HepG2 (cell line): ENCODE data around the gene NUP93. TPM values are rescaled to one million over a fixed set of nuclear protein-coding genes. Genes with fewer than 3 reads are reported as not detected.

Experiments
- ATAC-seq: fragments of 200-7000 bp; cut with Tn5 transposase; 3 replicates; pipeline ENCODE4 v1.9.1; 2020; ENCODE audit warnings: mild to moderate bottlenecking, moderate library complexity
- BruUV-seq: library from RNA; stranded (reverse); fragments of 400-500 nt; replicated peaks from 2 replicates; lab custom pipeline; 2021; lab: Mats Ljungman, UMichigan
- CTCF ChIA-PET: fragments of 300-600 bp; formaldehyde crosslinking; extraction: SDS; loops from one replicate; lab custom pipeline; 2021; ENCODE audit warnings: low total read pairs, inconsistent platforms, low intra/inter-chr PET ratio; lab: Yijun Ruan, JAX
- POLR2A ChIA-PET: fragments of 350-600 bp; sonication (Branson Sonifier 250); formaldehyde crosslinking; loops from one replicate; lab custom pipeline; 2020; ENCODE audit warnings: antibody characterized with exemption, inconsistent platforms; lab: Yijun Ruan, JAX
- DNase-seq: peaks from one replicate; pipeline ENCODE4 v3.0.0-alpha.2; 2015; ENCODE audit warnings: low spot score
- FAIRE-seq: peaks from 3 replicates; lab custom pipeline; 2011; peaks lifted over from hg19 to GRCh38; lab: Jason Lieb, UNC
- H2AFZ ChIP-seq: one replicate; pipeline ENCODE4 v1.6.1; 2011; ENCODE audit warnings: low read length, inconsistent platforms
- H3K27ac ChIP-seq: fragments of 300-600 bp; 3 replicates; pipeline ENCODE4 v1.8.0; 2011; ENCODE audit warnings: mixed run types, mild to moderate bottlenecking, mixed read lengths, low read length, inconsistent platforms; ENCODE audit not compliant: insufficient read depth; ENCODE audit errors: extremely low read length
- H3K27me3 ChIP-seq, 2 experiments: fragments of 200-600 bp in 1 of 2; 2 replicates in 1 of 2; 3 replicates in 1 of 2; pipeline versions ENCODE4 v1.6.0 to v1.8.0; 2011; ENCODE audit warnings: low read length in 2 of 2, mild to moderate bottlenecking in 2 of 2, moderate library complexity in 2 of 2, inconsistent platforms in 1 of 2; ENCODE audit not compliant: insufficient read depth in 2 of 2, control insufficient read depth in 1 of 2
- H3K36me3 ChIP-seq, 2 experiments: fragments of 200-600 bp in 1 of 2; replicated peaks in 1 of 2; 2 replicates in 1 of 2; 3 replicates in 1 of 2; pipeline versions ENCODE4 v1.5.1 to v1.8.0; 2011; ENCODE audit warnings: low read length in 2 of 2, inconsistent platforms in 1 of 2; ENCODE audit not compliant: insufficient read depth in 2 of 2, control insufficient read depth in 1 of 2
- H3K4me1 ChIP-seq: 2 replicates; pipeline ENCODE4 v1.5.1; 2012; ENCODE audit warnings: low read length, inconsistent platforms; ENCODE audit not compliant: insufficient read depth
- H3K4me2 ChIP-seq: 2 replicates; pipeline ENCODE4 v1.6.0; 2011; ENCODE audit warnings: low read depth, low read length, inconsistent platforms
- H3K4me3 ChIP-seq, 3 experiments: fragments of 200-600 bp in 1 of 3; sonication (generic), shearing (Covaris generic) in 1 of 3; replicated peaks in 1 of 3; 2 replicates each; pipeline ENCODE4 v1.5.1; 2011 to 2016; ENCODE audit warnings: low read length in 3 of 3, inconsistent platforms in 2 of 3, low read depth in 2 of 3, mild to moderate bottlenecking in 2 of 3, control low read depth in 1 of 3, mixed read lengths in 1 of 3; ENCODE audit not compliant: insufficient read depth in 1 of 3
- H3K79me2 ChIP-seq: one replicate; pipeline ENCODE4 v1.6.1; 2011; ENCODE audit warnings: low read length, inconsistent platforms; ENCODE audit not compliant: insufficient read depth
- H3K9ac ChIP-seq: 2 replicates; pipeline ENCODE4 v1.6.0; 2011; ENCODE audit warnings: mild to moderate bottlenecking, low read depth, low read length, inconsistent platforms; ENCODE audit not compliant: insufficient read depth
- H3K9me3 ChIP-seq: 2 replicates; pipeline ENCODE4 v1.5.1; 2012; ENCODE audit warnings: mild to moderate bottlenecking, low read length
- H4K20me1 ChIP-seq: 2 replicates; pipeline ENCODE4 v1.6.0; 2011; ENCODE audit warnings: inconsistent platforms, mild to moderate bottlenecking, low read length, moderate library complexity; ENCODE audit not compliant: insufficient read depth
- FOXK2 ChIP-seq: fragments of 450-650 bp; IDR thresholded peaks from 2 replicates; pipeline ENCODE4 v1.6.1; 2016
- GABPB1 ChIP-seq: IDR thresholded peaks from 2 replicates; pipeline ENCODE4 v1.6.1; 2016; ENCODE audit warnings: mild to moderate bottlenecking, missing genetic modification reagents, moderate library complexity, missing compliant biosample characterization
- HNRNPH1 ChIP-seq: fragments of 200-400 bp; formaldehyde crosslinking; optimal IDR thresholded peaks from 2 replicates; pipeline ENCODE3; 2017; ENCODE audit warnings: mild to moderate bottlenecking, low read depth, low read length
- MBNL3 ChIP-seq: fragments of 250-450 bp; sonication (Bioruptor Pico); conservative IDR thresholded peaks from 2 replicates; pipeline ENCODE4 v1.8.0; 2022; ENCODE audit warnings: mild to moderate bottlenecking, inconsistent platforms
- TEAD3 ChIP-seq: optimal IDR thresholded peaks from 2 replicates; pipeline ENCODE3; 2016; ENCODE audit warnings: borderline replicate concordance
- ZNF530 ChIP-seq: sonication (generic); formaldehyde crosslinking; IDR thresholded peaks from 2 replicates; pipeline ENCODE4 v1.5.0; 2020; ENCODE audit warnings: low read depth, mild to moderate bottlenecking, missing genetic modification reagents
- WGBS: methylation state at CpG from one replicate; pipeline ENCODE4 v1.1.6; 2017; ENCODE audit warnings: low lambda C conversion rate; 5-methylcytosine and 5-hydroxymethylcytosine counted together
- in situ Hi-C: cut with HindIII; loops from 2 replicates; pipeline ENCODE4 v1.10.0; 2017; ENCODE audit warnings: low pct_unique_long_range_greater_than_20kb; ENCODE audit not compliant: extremely low pct_ligation_motif_present
- intact Hi-C: fragments of 100-400 bp; cut with micrococcal nuclease; formaldehyde crosslinking; loops from one replicate; pipeline ENCODE4 v1.10.0; 2022; ENCODE audit not compliant: unreplicated experiment
- polyA plus RNA-seq, 8 experiments: library from polyadenylated mRNA; depleted of rRNA in 3 of 8; stranded (reverse) in 7 of 8; unstranded in 1 of 8; fragments of >200 nt; fragmentation: Illumina TruSeq in 4 of 8; extraction: Trizol in 4 of 8; gene quantifications; 2 replicates each; pipeline versions ENCODE4 v1.2.1 to v1.2.3, GENCODE V29; 2011 to 2016; ENCODE audit warnings: low read depth in 4 of 8, missing spikeins in 1 of 8, mixed read lengths in 1 of 8; ENCODE audit not compliant: insufficient read depth in 1 of 8
- total RNA-seq, 5 experiments: library from RNA; depleted of rRNA; stranded (reverse); fragments of >200 nt; fragmentation: Illumina TruSeq; extraction: Trizol; gene quantifications; 2 replicates each; pipeline ENCODE4 v1.2.3, GENCODE V29; 2016; ENCODE audit warnings: low read depth in 1 of 5
- TF ChIP-seq, protein P1 (sequence below): IDR thresholded peaks from 2 replicates; pipeline ENCODE4 v1.6.1; 2012; ENCODE audit warnings: low read depth, low read length, improper control_type of control experiment
- TF ChIP-seq, protein P2 (sequence below): sonication (generic); formaldehyde crosslinking; conservative IDR thresholded peaks from 2 replicates; pipeline ENCODE4 v1.4.0; 2020; ENCODE audit warnings: missing genetic modification reagents

The NUP93 gene
- total and polyA plus RNA-seq, 2 of the 13 experiments (the other 11 are each of a cell fraction or from before 2014, with no cell fraction given): 58.5 to 140 TPM

DNA sequence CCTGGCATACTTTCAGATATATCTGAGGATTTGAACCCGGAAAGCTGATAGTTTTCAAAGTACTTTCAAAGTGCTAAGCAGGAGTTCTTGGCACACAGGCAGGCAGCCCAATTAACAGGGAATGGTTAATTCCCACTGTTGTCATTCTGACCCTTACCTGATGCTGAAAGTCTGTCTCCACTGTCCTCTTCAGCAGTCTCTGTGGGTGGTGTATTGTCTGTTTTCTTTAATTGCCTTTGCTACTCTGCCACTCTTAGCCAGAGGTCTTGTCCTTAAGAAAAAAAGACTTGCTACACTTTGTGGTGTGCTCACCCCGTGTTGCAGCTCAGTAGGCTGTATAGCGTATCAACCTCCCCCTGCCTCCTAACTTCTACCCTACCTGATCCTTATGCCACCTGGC, 71.8 kb downstream of the NUP93 start:
- BruUV-seq: no TSS peak
- Histone ChIP-seq H3K36me3 (peaks cover 3 to 17% of the 10 kb centered on the region in 2 experiments), H3K27me3 (no peaks in the 10 kb centered on the region), H3K4me3 (no peak overlapping the region), H3K9me3 (no peaks in the 10 kb centered on the region), H2AFZ (no peak overlapping the region), H3K79me2 (no peaks in the 10 kb centered on the region), H4K20me1 (no peaks in the 10 kb centered on the region), H3K4me2 (no peak overlapping the region), H3K27ac (no peak overlapping the region), H3K9ac (no peak overlapping the region), H3K4me1 (peaks cover 21% of the 10 kb centered on the region)
- POLR2A ChIA-PET: no interaction called here
- CTCF ChIA-PET: no interaction called here
- FAIRE-seq (no peak), ATAC-seq (no peak), DNase-seq (no peak)
- intact Hi-C loops (no loop called here), in situ Hi-C loops (no loop called here)
- 97% methylated on average over 3 of the region's 3 CpGs for WGBS
- TF ChIP-seq ZNF530 (CRISPR knock-in tag) (no peak), HNRNPH1 (no peak), GABPB1 (CRISPR knock-in tag) (no peak), MBNL3 (CRISPR knock-in tag) (no peak), TEAD3 (CRISPR knock-in tag) (no peak), FOXK2 (no peak)
- TF ChIP-seq, protein P1, sequence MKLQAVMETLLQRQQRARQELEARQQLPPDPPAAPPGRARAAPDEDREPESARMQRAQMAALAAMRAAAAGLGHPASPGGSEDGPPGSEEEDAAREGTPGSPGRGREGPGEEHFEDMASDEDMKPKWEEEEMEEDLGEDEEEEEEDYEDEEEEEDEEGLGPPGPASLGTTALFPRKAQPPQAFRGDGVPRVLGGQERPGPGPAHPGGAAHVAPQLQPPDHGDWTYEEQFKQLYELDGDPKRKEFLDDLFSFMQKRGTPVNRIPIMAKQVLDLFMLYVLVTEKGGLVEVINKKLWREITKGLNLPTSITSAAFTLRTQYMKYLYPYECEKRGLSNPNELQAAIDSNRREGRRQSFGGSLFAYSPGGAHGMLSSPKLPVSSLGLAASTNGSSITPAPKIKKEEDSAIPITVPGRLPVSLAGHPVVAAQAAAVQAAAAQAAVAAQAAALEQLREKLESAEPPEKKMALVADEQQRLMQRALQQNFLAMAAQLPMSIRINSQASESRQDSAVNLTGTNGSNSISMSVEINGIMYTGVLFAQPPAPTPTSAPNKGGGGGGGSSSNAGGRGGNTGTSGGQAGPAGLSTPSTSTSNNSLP: no peak
- TF ChIP-seq, protein P2, sequence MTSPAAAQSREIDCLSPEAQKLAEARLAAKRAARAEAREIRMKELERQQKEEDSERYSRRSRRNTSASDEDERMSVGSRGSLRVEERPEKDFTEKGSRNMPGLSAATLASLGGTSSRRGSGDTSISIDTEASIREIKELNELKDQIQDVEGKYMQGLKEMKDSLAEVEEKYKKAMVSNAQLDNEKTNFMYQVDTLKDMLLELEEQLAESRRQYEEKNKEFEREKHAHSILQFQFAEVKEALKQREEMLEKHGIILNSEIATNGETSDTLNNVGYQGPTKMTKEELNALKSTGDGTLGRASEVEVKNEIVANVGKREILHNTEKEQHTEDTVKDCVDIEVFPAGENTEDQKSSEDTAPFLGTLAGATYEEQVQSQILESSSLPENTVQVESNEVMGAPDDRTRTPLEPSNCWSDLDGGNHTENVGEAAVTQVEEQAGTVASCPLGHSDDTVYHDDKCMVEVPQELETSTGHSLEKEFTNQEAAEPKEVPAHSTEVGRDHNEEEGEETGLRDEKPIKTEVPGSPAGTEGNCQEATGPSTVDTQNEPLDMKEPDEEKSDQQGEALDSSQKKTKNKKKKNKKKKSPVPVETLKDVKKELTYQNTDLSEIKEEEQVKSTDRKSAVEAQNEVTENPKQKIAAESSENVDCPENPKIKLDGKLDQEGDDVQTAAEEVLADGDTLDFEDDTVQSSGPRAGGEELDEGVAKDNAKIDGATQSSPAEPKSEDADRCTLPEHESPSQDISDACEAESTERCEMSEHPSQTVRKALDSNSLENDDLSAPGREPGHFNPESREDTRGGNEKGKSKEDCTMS (CRISPR knock-in tag): no peak
